ENCODE measurements around the gene HOTAIR.

The HOTAIR gene

GRCh38 chr12:53930591-53931255 lies 44.0 kb downstream of the HOTAIR start:
- H3K14ac ChIP-seq (ENCODE audit: low read length), result no peak overlapping the region
- H2AFZ ChIP-seq (ENCODE audit: low read length), result no peak overlapping the region
- DNase-seq (ENCODE audit: low spot score), result no peak
- no peak overlapping the region for H3K4ac ChIP-seq (ENCODE audit: low read length)
- no peak overlapping the region for H3K18ac ChIP-seq (ENCODE audit: low read length)
- no peak overlapping the region for H2BK15ac ChIP-seq (ENCODE audit: low read length)
- H3K4me3 ChIP-seq (ENCODE audit: low read length in 2 of 2), result no peak overlapping the region
- H3K9me3 ChIP-seq (replicated peaks in 1 of 2; ENCODE audit: control insufficient read depth in 2 of 2, insufficient read depth in 1 of 2, low read depth in 1 of 2, low read length in 2 of 2), result peaks cover 0 to 7% of the 10 kb centered on the region in 2 donors
- H3K27me3 ChIP-seq (ENCODE audit: control insufficient read depth in 3 of 3, insufficient read depth in 3 of 3, low read depth in 1 of 3, low read length in 3 of 3), result peaks cover 52 to 100% (median 97%) of the 10 kb centered on the region in 3 experiments
- H3K79me1 ChIP-seq (ENCODE audit: low read depth, low read length), result no peaks in the 10 kb centered on the region
- no peak overlapping the region for H3K27ac ChIP-seq (replicated peaks; ENCODE audit: low read length)
- no peak overlapping the region for H2BK5ac ChIP-seq (ENCODE audit: low read length)
- no CpG with 5 or more reads among the region's 30 CpGs for WGBS, 2 donors (ENCODE audit: extremely low coverage in 2 of 2, insufficient read length in 2 of 2, insufficient replicate concordance in 1 of 2)
- H3K4me1 ChIP-seq (ENCODE audit: control insufficient read depth in 2 of 2, insufficient read depth in 1 of 2, low read depth in 1 of 2, low read length in 2 of 2), result no peaks in the 10 kb centered on the region
- no peak overlapping the region for H2AK5ac ChIP-seq (ENCODE audit: low read depth, low read length)
- H3K36me3 ChIP-seq (replicated peaks in 1 of 2; ENCODE audit: control insufficient read depth in 2 of 2, insufficient read depth in 2 of 2, low read length in 2 of 2), result no peaks in the 10 kb centered on the region
- no peak overlapping the region for H3K23ac ChIP-seq (ENCODE audit: low read depth, low read length, poor library complexity)
- no peak overlapping the region for H4K91ac ChIP-seq (ENCODE audit: low read depth, low read length, poor library complexity)
- no peak overlapping the region for H2BK120ac ChIP-seq (ENCODE audit: low read depth, low read length)
- no peak overlapping the region for H4K8ac ChIP-seq (ENCODE audit: low read depth, low read length)
- H2BK12ac ChIP-seq (ENCODE audit: low read length), result no peak overlapping the region
- no peak overlapping the region for H3K9ac ChIP-seq (ENCODE audit: low read depth, low read length, poor library complexity)
- H3K4me2 ChIP-seq (ENCODE audit: insufficient read depth, low read length, poor library complexity, severe bottlenecking), result no peak overlapping the region

DNA sequence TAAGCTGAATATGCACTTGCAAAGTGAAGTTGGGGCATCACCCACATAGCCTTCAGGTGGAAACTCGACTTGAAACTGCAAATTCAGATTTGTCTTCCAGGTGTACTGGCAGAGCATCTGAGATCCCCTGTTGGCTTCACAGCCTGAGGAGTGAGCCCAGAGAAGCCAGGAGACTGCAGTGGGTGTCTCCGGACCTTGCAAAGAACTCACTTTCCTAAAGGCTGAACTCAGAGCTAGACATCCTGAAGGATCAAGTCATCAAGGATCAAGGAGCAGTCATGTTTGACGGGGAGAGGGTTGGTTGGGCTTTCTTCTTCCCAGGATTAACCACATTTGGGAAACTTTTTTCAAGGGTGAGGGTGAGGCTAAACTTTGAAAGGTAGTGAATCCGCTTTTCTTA lies 45.2 kb downstream of the HOTAIR start:
- H3K9ac ChIP-seq (ENCODE audit: low read depth, low read length, poor library complexity), result no peak overlapping the region
- no peaks in the 10 kb centered on the region for H3K4me1 ChIP-seq (ENCODE audit: control insufficient read depth in 2 of 2, insufficient read depth in 1 of 2, low read depth in 1 of 2, low read length in 2 of 2)
- no peak for DNase-seq (ENCODE audit: low spot score)
- H3K79me1 ChIP-seq (ENCODE audit: low read depth, low read length), result no peaks in the 10 kb centered on the region
- H3K36me3 ChIP-seq (replicated peaks in 1 of 2; ENCODE audit: control insufficient read depth in 2 of 2, insufficient read depth in 2 of 2, low read length in 2 of 2), result no peaks in the 10 kb centered on the region
- H3K23ac ChIP-seq (ENCODE audit: low read depth, low read length, poor library complexity), result no peak overlapping the region
- no peak overlapping the region for H2AFZ ChIP-seq (ENCODE audit: low read length)
- peaks cover 43 to 100% (median 96%) of the 10 kb centered on the region in 3 experiments for H3K27me3 ChIP-seq (ENCODE audit: control insufficient read depth in 3 of 3, insufficient read depth in 3 of 3, low read depth in 1 of 3, low read length in 3 of 3)
- no peak overlapping the region for H2BK120ac ChIP-seq (ENCODE audit: low read depth, low read length)
- H3K9me3 ChIP-seq (replicated peaks in 1 of 2; ENCODE audit: control insufficient read depth in 2 of 2, insufficient read depth in 1 of 2, low read depth in 1 of 2, low read length in 2 of 2), result peaks cover 0 to 7% of the 10 kb centered on the region in 2 donors
- H2BK15ac ChIP-seq (ENCODE audit: low read length), result no peak overlapping the region
- H2AK5ac ChIP-seq (ENCODE audit: low read depth, low read length), result no peak overlapping the region
- H3K27ac ChIP-seq (replicated peaks; ENCODE audit: low read length), result no peak overlapping the region
- H3K14ac ChIP-seq (ENCODE audit: low read length), result no peak overlapping the region
- no peak overlapping the region for H4K91ac ChIP-seq (ENCODE audit: low read depth, low read length, poor library complexity)
- H2BK12ac ChIP-seq (ENCODE audit: low read length), result no peak overlapping the region
- no peak overlapping the region for H3K4me3 ChIP-seq (ENCODE audit: low read length in 2 of 2)
- H2BK5ac ChIP-seq (ENCODE audit: low read length), result no peak overlapping the region
- no peak overlapping the region for H3K4ac ChIP-seq (ENCODE audit: low read length)
- WGBS, 2 donors (ENCODE audit: extremely low coverage in 2 of 2, insufficient read length in 2 of 2, insufficient replicate concordance in 1 of 2), result no CpG with 5 or more reads among the region's 4 CpGs
- H3K4me2 ChIP-seq (ENCODE audit: insufficient read depth, low read length, poor library complexity, severe bottlenecking), result no peak overlapping the region
- no peak overlapping the region for H3K18ac ChIP-seq (ENCODE audit: low read length)
- no peak overlapping the region for H4K8ac ChIP-seq (ENCODE audit: low read depth, low read length)

GRCh38 chr12:53928054-53928835 lies 46.5 kb downstream of the HOTAIR start:
- H3K4me3 ChIP-seq (ENCODE audit: low read length in 2 of 2), result no peak overlapping the region
- no peak overlapping the region for H3K9ac ChIP-seq (ENCODE audit: low read depth, low read length, poor library complexity)
- no peak overlapping the region for H3K27ac ChIP-seq (replicated peaks; ENCODE audit: low read length)
- no peak overlapping the region for H3K23ac ChIP-seq (ENCODE audit: low read depth, low read length, poor library complexity)
- no peak overlapping the region for H3K14ac ChIP-seq (ENCODE audit: low read length)
- no peak overlapping the region for H2BK12ac ChIP-seq (ENCODE audit: low read length)
- no peak overlapping the region for H2BK5ac ChIP-seq (ENCODE audit: low read length)
- DNase-seq (ENCODE audit: low spot score), result no peak
- H3K79me1 ChIP-seq (ENCODE audit: low read depth, low read length), result no peaks in the 10 kb centered on the region
- no peak overlapping the region for H3K4me2 ChIP-seq (ENCODE audit: insufficient read depth, low read length, poor library complexity, severe bottlenecking)
- no peak overlapping the region for H4K91ac ChIP-seq (ENCODE audit: low read depth, low read length, poor library complexity)
- H3K18ac ChIP-seq (ENCODE audit: low read length), result no peak overlapping the region
- H2BK15ac ChIP-seq (ENCODE audit: low read length), result no peak overlapping the region
- no peaks in the 10 kb centered on the region for H3K36me3 ChIP-seq (replicated peaks in 1 of 2; ENCODE audit: control insufficient read depth in 2 of 2, insufficient read depth in 2 of 2, low read length in 2 of 2)
- no peak overlapping the region for H2BK120ac ChIP-seq (ENCODE audit: low read depth, low read length)
- peaks cover 33 to 100% (median 95%) of the 10 kb centered on the region in 3 experiments for H3K27me3 ChIP-seq (ENCODE audit: control insufficient read depth in 3 of 3, insufficient read depth in 3 of 3, low read depth in 1 of 3, low read length in 3 of 3)
- H2AFZ ChIP-seq (ENCODE audit: low read length), result no peak overlapping the region
- no CpG with 5 or more reads among the region's 31 CpGs for WGBS, 2 donors (ENCODE audit: extremely low coverage in 2 of 2, insufficient read length in 2 of 2, insufficient replicate concordance in 1 of 2)
- H3K9me3 ChIP-seq (replicated peaks in 1 of 2; ENCODE audit: control insufficient read depth in 2 of 2, insufficient read depth in 1 of 2, low read depth in 1 of 2, low read length in 2 of 2), result peaks cover 0 to 7% of the 10 kb centered on the region in 2 donors
- no peak overlapping the region for H4K8ac ChIP-seq (ENCODE audit: low read depth, low read length)
- H2AK5ac ChIP-seq (ENCODE audit: low read depth, low read length), result no peak overlapping the region
- H3K4me1 ChIP-seq (ENCODE audit: control insufficient read depth in 2 of 2, insufficient read depth in 1 of 2, low read depth in 1 of 2, low read length in 2 of 2), result no peaks in the 10 kb centered on the region
- no peak overlapping the region for H3K4ac ChIP-seq (ENCODE audit: low read length)
